ENCODE measurements around the gene XPNPEP1. TPM values are rescaled to one million over a fixed set of nuclear protein-coding genes. Genes with fewer than 3 reads are reported as not detected.
"Not testable (repeated sequence)": the region's sequence is repeated elsewhere in the genome, so short reads cannot be mapped to it uniquely, and the experiment has no call there.

The XPNPEP1 gene
- total and polyA plus RNA-seq, 5 donors from 2014 or later, result 14.9 to 52.4 (median 18.5) TPM

DNA sequence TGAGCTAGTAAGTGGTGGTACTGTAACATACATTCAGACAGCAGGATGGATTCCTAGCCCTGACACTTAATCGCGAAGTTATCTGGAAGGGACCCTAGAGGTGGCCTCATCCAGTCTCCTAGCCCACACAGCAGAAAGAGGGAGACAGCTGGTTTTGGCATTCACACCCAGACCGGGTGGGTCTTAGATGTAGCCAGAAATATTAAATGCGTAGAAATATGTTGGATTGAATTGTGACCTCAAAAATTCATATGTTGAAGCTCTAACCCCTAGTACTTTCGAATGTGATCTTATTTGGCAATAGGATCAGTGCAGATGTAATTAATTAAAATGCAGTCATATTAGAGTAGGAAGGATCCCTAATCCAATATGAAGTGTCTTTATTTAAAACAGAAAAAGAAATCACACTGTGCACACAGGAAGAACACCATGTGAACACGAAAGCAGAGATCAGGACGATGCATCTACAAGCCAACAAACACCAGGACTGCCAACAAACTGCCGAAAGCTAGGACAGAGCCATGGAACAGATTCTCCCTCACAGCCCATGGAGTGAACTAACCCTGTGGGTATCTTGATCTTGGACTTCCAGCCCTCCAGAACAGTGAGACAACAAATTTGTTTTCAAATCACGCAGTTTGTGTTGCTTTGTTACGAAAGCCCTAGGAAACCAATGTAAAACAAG is 2.9 kb upstream of the XPNPEP1 start:
- Histone ChIP-seq H3K4me3 (ENCODE audit: low read depth, low read length) (no peak overlapping the region), H3K9me3 (ENCODE audit: control insufficient read depth in 2 of 2, low read length in 2 of 2) (no peaks in the 10 kb centered on the region), H3K27me3 (ENCODE audit: control insufficient read depth, insufficient read depth, low read length) (no peaks in the 10 kb centered on the region), H3K36me3 (ENCODE audit: control insufficient read depth, insufficient read depth, low read length) (no peaks in the 10 kb centered on the region), H3K4me1 (ENCODE audit: control insufficient read depth, insufficient read depth, low read length, poor library complexity, severe bottlenecking) (peaks cover 23% of the 10 kb centered on the region), H3K27ac (ENCODE audit: insufficient read depth, low read length, poor library complexity, severe bottlenecking) (no peak overlapping the region)
- peaks cover 6 to 29% (median 23%) of the 10 kb centered on the region in 4 donors for H3K4me1 Mint-ChIP-seq
- H3K27me3 Mint-ChIP-seq, result peaks cover 8% of the 10 kb centered on the region
- peaks cover 0 to 1% (median 0%) of the 10 kb centered on the region in 7 donors for H3K9me3 Mint-ChIP-seq
- DNase-seq (no peak), ATAC-seq (ENCODE audit: low read depth in 2 of 2) (no peak)
- H3K4me3 Mint-ChIP-seq, result peak overlapping the region in 1 of 4 donors; percentile 11
- no peaks in the 10 kb centered on the region for H3K36me3 Mint-ChIP-seq
- H3K27ac Mint-ChIP-seq, result no peak overlapping the region

DNA sequence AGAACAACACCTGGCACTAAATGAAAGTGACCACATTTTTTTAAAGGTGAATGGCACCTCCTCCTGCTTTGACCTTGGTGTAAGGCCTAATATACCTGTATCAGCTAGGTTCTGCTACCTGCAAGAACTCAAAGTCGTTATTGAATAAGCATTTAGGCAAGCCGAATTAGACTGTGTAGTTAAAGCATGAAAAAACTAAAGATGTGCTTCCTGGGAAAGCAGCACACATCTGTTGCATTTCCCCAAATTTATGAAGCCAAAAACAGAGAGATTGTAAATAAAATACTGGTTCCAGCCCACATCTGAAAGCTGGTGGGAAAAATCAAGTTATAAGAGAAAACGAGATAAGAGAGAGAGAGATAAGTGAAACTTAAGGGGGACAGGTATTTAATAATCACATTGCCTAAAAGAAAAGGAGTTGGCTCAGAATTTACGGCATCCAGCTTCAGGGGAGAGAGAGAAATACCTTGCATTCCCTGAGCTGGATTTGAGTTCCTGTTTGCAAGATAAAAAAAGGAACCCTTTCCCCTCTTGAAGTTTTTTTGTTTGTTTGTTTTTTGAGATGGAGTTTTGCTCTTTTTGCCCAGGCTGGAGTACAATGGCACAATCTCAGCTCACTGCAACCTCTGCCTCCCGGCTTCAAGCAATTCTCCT is 1.8 kb upstream of the XPNPEP1 start:
- Mint-ChIP-seq H3K36me3 (no peaks in the 10 kb centered on the region), H3K4me1 (peaks cover 6 to 40% (median 32%) of the 10 kb centered on the region in 4 donors), H3K27ac (peak overlapping the region in 2 of 3 donors; percentile 46 to 72), H3K4me3 (peak overlapping the region in 3 of 4 donors; percentile 87 to 98 (median 87)), H3K9me3 (no peaks in the 10 kb centered on the region), H3K27me3 (peaks cover 4% of the 10 kb centered on the region)
- peaks cover 30% of the 10 kb centered on the region for H3K4me1 ChIP-seq (ENCODE audit: control insufficient read depth, insufficient read depth, low read length, poor library complexity, severe bottlenecking)
- H3K4me3 ChIP-seq (ENCODE audit: low read depth, low read length), result no peak overlapping the region
- no peak for DNase-seq
- no peaks in the 10 kb centered on the region for H3K27me3 ChIP-seq (ENCODE audit: control insufficient read depth, insufficient read depth, low read length)
- ATAC-seq (ENCODE audit: low read depth in 2 of 2), result no peak
- H3K36me3 ChIP-seq (ENCODE audit: control insufficient read depth, insufficient read depth, low read length), result no peaks in the 10 kb centered on the region
- H3K27ac ChIP-seq (ENCODE audit: insufficient read depth, low read length, poor library complexity, severe bottlenecking), result no peak overlapping the region
- H3K9me3 ChIP-seq (ENCODE audit: control insufficient read depth in 2 of 2, low read length in 2 of 2), result no peaks in the 10 kb centered on the region

DNA sequence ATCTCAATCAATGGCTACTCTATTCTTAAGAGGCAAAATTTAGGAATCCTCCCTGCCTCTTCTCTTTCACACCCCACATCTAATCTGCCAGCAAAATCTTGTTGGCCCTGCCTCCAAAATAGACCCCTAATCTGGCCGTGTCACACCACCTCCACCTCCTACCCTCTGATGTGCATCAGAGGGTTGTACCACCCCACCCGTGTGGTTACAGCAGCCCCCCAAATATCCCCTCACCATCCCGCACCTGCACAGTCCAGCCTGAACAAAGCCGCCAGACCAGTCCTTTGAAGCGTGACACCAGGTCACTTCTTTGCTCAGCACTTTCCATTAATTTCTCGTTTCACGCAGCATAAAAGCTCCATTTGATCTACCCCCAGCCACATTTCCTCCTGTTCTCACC is 776 bp upstream of the XPNPEP1 start:
- DNase-seq (no peak), ATAC-seq (ENCODE audit: low read depth in 2 of 2) (no peak)
- H3K27me3 ChIP-seq (ENCODE audit: control insufficient read depth, insufficient read depth, low read length), result no peaks in the 10 kb centered on the region
- no peaks in the 10 kb centered on the region for H3K9me3 Mint-ChIP-seq
- H3K4me1 Mint-ChIP-seq, result peaks cover 6 to 49% (median 38%) of the 10 kb centered on the region in 4 donors
- no peak overlapping the region for H3K27ac ChIP-seq (ENCODE audit: insufficient read depth, low read length, poor library complexity, severe bottlenecking)
- H3K4me1 ChIP-seq (ENCODE audit: control insufficient read depth, insufficient read depth, low read length, poor library complexity, severe bottlenecking), result peaks cover 32% of the 10 kb centered on the region
- H3K27me3 Mint-ChIP-seq, result peaks cover under 1% of the 10 kb centered on the region
- H3K4me3 Mint-ChIP-seq, result peak overlapping the region; percentile 76 to 98 (median 87)
- H3K36me3 ChIP-seq (ENCODE audit: control insufficient read depth, insufficient read depth, low read length), result no peaks in the 10 kb centered on the region
- no peaks in the 10 kb centered on the region for H3K9me3 ChIP-seq (ENCODE audit: control insufficient read depth in 2 of 2, low read length in 2 of 2)
- no peaks in the 10 kb centered on the region for H3K36me3 Mint-ChIP-seq
- peak overlapping the region; percentile 65 for H3K4me3 ChIP-seq (ENCODE audit: low read depth, low read length)
- peak overlapping the region; percentile 72 to 86 (median 80) for H3K27ac Mint-ChIP-seq

DNA sequence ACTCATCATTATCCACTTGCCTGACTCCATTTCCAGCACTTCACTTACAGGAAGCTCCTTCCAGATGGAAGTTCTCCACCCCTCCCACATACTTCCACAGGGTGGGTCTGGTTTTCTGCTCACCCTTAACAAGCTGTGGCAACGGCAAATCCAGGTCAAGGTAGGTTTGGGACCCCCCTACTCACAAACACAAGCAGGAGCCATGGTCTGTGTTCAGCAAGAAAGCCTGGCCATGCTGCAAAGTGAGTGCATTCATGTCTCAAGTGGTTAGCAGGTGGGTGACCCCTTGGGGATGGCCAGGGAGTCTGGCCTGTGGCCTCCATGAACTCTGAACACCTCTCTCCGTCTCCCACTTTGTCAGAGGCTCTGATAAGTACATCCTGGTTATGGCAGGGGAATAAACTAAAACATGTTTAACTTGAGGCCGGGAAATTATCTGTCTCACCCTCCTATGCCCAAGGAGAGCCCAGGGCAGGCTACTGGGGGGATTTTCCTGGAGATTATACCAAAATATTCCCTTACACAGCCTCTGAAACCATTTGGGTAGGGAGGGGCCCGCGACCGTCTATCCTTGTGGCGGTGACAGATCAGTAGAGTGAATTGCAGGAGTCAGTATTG is 844 bp downstream of the XPNPEP1 start:
- H3K4me3 Mint-ChIP-seq, result peak overlapping the region; percentile 87 to 96 (median 90)
- H3K36me3 ChIP-seq (ENCODE audit: control insufficient read depth, insufficient read depth, low read length), result no peaks in the 10 kb centered on the region
- peaks cover 32% of the 10 kb centered on the region for H3K4me1 ChIP-seq (ENCODE audit: control insufficient read depth, insufficient read depth, low read length, poor library complexity, severe bottlenecking)
- no peaks in the 10 kb centered on the region for H3K9me3 Mint-ChIP-seq
- DNase-seq (no peak), ATAC-seq (ENCODE audit: low read depth in 2 of 2) (no peak)
- peak overlapping the region; percentile 77 for H3K4me3 ChIP-seq (ENCODE audit: low read depth, low read length)
- no peaks in the 10 kb centered on the region for H3K36me3 Mint-ChIP-seq
- no peaks in the 10 kb centered on the region for H3K27me3 Mint-ChIP-seq
- H3K27ac Mint-ChIP-seq, result peak overlapping the region; percentile 69 to 95 (median 91)
- peak overlapping the region; percentile 71 for H3K27ac ChIP-seq (ENCODE audit: insufficient read depth, low read length, poor library complexity, severe bottlenecking)
- H3K9me3 ChIP-seq (ENCODE audit: control insufficient read depth in 2 of 2, low read length in 2 of 2), result no peaks in the 10 kb centered on the region
- no peaks in the 10 kb centered on the region for H3K27me3 ChIP-seq (ENCODE audit: control insufficient read depth, insufficient read depth, low read length)
- H3K4me1 Mint-ChIP-seq, result peaks cover 6 to 58% (median 43%) of the 10 kb centered on the region in 4 donors

DNA sequence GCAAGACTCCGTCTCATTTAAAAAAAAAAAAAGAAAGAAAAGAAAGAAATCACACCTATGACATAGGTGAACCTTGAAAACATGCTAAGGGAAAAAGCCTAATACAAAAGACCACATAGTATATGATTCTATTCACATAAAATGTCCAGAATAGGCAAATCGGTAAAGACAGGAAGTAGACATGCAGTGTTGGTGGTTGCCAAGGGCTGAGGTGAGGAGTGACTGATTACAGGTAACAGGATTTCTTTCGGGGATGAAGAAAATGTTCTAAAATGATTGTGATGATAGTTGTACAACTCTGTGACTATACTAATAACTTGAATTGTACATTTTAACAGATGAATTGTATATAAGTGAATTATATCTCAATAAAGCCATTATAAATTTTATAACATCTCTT is 3.3 kb downstream of the XPNPEP1 start:
- peak overlapping the region in 2 of 3 donors; percentile 10 to 91 for H3K27ac Mint-ChIP-seq
- no peaks in the 10 kb centered on the region for H3K9me3 Mint-ChIP-seq
- no peaks in the 10 kb centered on the region for H3K27me3 Mint-ChIP-seq
- H3K36me3 Mint-ChIP-seq, result peaks cover 5% of the 10 kb centered on the region
- ATAC-seq (ENCODE audit: low read depth in 2 of 2) (no peak), DNase-seq (peak in 1 of 3 donors; percentile 19)
- Histone ChIP-seq H3K36me3 (ENCODE audit: control insufficient read depth, insufficient read depth, low read length) (no peaks in the 10 kb centered on the region), H3K4me3 (ENCODE audit: low read depth, low read length) (no peak overlapping the region), H3K9me3 (ENCODE audit: control insufficient read depth in 2 of 2, low read length in 2 of 2) (no peaks in the 10 kb centered on the region), H3K4me1 (ENCODE audit: control insufficient read depth, insufficient read depth, low read length, poor library complexity, severe bottlenecking) (peaks cover 40% of the 10 kb centered on the region), H3K27me3 (ENCODE audit: control insufficient read depth, insufficient read depth, low read length) (no peaks in the 10 kb centered on the region), H3K27ac (ENCODE audit: insufficient read depth, low read length, poor library complexity, severe bottlenecking) (no peak overlapping the region)
- H3K4me3 Mint-ChIP-seq, result peak overlapping the region in 2 of 4 donors; percentile 21 to 87
- peaks cover 17 to 76% (median 56%) of the 10 kb centered on the region in 4 donors for H3K4me1 Mint-ChIP-seq

DNA sequence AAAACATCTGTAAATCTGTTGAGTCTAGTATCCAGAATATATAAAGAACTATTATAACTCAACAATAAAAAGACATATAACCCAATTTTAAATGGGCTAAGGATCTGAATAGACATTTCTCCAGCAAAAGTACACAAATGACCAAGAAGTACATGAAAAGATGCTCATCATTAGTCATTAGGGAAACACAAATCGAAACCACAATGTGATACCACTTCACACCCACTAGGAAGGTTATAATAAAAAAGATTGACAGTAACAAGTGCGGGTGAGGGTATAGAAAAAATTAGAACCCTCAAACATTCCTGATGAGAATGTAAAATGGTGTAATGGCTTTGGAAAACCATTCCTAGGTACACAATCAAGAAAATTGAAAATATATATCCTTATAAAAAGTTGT is 4.1 kb downstream of the XPNPEP1 start:
- Mint-ChIP-seq H3K4me3 (peak overlapping the region in 1 of 4 donors; percentile 87), H3K27me3 (no peaks in the 10 kb centered on the region), H3K36me3 (peaks cover 5% of the 10 kb centered on the region), H3K27ac (peak overlapping the region in 1 of 3 donors; percentile 91), H3K9me3 (no peaks in the 10 kb centered on the region), H3K4me1 (peaks cover 14 to 75% (median 54%) of the 10 kb centered on the region in 4 donors)
- Histone ChIP-seq H3K27ac (ENCODE audit: insufficient read depth, low read length, poor library complexity, severe bottlenecking) (no peak overlapping the region), H3K36me3 (ENCODE audit: control insufficient read depth, insufficient read depth, low read length) (no peaks in the 10 kb centered on the region), H3K4me1 (ENCODE audit: control insufficient read depth, insufficient read depth, low read length, poor library complexity, severe bottlenecking) (peaks cover 41% of the 10 kb centered on the region), H3K27me3 (ENCODE audit: control insufficient read depth, insufficient read depth, low read length) (no peaks in the 10 kb centered on the region), H3K4me3 (ENCODE audit: low read depth, low read length) (no peak overlapping the region), H3K9me3 (ENCODE audit: control insufficient read depth in 2 of 2, low read length in 2 of 2) (no peaks in the 10 kb centered on the region)
- ATAC-seq (ENCODE audit: low read depth in 2 of 2) (no peak), DNase-seq (no peak)

DNA sequence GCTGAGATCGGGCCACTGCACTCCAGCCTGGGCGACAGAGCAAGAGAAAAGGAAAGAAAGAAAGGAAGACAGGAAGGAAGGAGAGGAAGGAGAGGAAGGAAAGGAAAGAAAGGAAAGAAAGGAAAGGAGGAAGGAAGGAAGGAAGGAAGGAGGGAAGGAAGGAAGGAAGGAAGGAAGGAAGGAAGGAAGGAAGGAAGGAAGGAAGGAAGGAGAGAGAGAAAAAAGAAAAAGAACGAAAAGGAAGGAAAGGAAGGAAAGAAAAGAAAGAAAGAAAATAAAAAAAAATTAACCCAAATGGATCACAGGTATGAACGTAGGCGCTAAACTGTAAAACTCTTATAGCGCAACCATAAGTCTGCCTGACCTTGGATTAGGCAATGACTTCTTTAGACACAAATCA is 4.6 kb downstream of the XPNPEP1 start:
- Mint-ChIP-seq H3K4me1 (peaks cover 14 to 73% (median 53%) of the 10 kb centered on the region in 4 donors), H3K27ac (peak overlapping the region in 1 of 3 donors; percentile 65)
- H3K27me3 ChIP-seq (ENCODE audit: control insufficient read depth, insufficient read depth, low read length); H3K36me3 ChIP-seq (ENCODE audit: control insufficient read depth, insufficient read depth, low read length); H3K4me3 Mint-ChIP-seq; H3K36me3 Mint-ChIP-seq; ATAC-seq (ENCODE audit: low read depth in 2 of 2); H3K27me3 Mint-ChIP-seq; H3K9me3 Mint-ChIP-seq; H3K4me3 ChIP-seq (ENCODE audit: low read depth, low read length); DNase-seq; H3K27ac ChIP-seq (ENCODE audit: insufficient read depth, low read length, poor library complexity, severe bottlenecking); H3K9me3 ChIP-seq (ENCODE audit: control insufficient read depth in 2 of 2, low read length in 2 of 2): not testable (repeated sequence)
- peaks cover 39% of the 10 kb centered on the region for H3K4me1 ChIP-seq (ENCODE audit: control insufficient read depth, insufficient read depth, low read length, poor library complexity, severe bottlenecking)

Measured in CD4-positive, CD25-positive, alpha-beta regulatory T cell (primary cell).